Measurements from ENCODE around the gene TYW5.

The TYW5 gene

DNA sequence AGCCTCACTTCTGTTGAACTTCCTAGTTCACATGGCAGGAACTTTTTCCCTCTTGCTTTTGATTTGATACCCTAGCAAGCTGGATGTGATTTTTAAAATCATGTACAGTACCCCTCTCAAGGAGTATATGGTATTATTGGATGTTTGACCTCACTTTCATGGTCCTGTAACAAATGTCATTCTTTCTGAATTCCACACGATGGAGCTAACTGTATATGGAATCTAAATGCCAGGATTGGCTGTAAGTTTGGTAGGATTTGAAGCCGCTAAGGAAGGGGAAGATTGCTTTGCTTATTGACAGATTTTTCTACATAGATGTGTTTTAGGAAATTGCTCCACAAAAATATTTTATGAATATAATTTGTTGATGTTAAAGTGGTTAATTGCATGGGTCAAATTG is 18.4 kb upstream of the TYW5 start:
- no peak for DNase-seq (ENCODE audit: low spot score)

DNA sequence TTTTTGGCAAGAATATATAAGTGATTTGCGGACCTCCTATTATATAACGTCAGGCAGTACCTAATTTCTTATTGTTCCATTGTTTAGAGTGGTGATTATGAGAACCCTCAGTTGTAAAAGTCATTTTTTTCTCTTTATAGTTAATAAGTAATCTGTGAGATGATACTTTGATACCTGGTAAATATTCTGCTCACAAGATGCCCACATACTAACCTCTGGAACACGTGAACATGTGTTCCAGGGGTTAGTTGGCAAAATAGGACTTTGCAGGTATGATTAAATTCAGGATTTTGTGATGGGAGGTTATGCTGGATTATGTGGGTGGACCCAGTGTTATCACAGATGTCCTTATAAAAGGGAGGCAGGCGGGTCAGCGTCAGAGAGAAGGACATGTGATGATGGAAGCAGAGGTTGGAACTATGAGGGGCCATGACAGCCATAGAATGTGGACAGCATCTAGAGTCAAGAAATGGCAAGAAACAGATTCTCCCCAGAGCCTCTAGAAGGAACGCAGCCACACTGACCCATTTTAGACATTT is 16.9 kb upstream of the TYW5 start:
- no peak for DNase-seq (ENCODE audit: low spot score)

DNA sequence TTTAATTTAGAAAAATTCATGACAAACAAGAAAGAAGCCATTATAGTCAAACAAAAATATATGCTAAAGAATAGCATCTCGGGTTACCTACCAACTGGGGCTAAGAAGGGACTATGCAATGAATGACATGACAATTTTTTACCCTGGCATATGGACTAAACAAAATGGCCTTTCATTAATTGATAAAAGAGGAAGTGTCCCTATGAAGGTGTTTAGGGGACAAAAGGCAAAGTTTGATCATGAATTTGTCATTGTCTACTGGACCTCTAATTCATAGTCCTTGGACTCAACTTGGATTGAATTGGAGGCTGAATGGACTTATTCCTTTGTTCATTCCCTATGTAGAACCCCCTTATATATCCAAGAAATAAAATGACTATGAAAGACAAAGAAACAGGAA is 12.8 kb upstream of the TYW5 start:
- DNase-seq (ENCODE audit: low spot score): no peak

DNA sequence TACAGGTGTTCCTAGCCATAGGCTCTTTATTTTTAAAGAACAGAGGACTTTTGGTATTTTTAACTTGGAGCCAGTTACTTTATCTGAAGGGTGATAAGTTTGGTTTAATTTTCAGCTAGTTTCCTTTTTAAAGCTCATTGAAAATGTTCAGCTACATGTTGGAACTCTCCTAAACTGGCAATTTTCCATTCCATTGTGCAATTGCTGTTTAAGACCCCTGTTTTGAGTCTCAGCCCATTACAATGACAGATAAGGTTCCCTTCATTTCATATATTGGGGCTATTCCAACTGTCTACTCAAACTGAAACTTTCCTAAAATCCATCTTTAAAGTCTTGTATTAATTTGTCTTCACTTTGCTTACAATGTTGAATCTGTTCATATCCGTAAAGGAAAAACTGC is 11.7 kb upstream of the TYW5 start:
- no peak for DNase-seq (ENCODE audit: low spot score)

DNA sequence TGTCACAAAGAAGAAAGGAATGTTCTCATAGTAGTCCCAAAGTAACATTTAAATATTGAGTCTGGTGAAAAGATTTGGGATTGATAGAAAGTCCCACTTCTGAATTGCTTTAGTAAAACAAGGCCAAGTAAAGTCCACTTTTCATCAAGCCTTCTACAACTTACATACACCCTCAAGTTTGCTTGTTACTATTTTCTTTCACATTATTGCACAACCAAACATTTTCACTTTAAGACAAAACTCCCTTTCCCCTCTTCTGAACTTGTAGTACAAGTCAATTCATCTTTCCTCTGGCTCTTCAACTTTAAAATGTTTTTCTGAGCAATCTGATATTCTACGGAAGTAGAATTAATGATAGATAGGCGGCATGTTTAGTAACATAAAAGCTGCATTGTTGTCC is 11.1 kb upstream of the TYW5 start:
- DNase-seq (ENCODE audit: low spot score): no peak

DNA sequence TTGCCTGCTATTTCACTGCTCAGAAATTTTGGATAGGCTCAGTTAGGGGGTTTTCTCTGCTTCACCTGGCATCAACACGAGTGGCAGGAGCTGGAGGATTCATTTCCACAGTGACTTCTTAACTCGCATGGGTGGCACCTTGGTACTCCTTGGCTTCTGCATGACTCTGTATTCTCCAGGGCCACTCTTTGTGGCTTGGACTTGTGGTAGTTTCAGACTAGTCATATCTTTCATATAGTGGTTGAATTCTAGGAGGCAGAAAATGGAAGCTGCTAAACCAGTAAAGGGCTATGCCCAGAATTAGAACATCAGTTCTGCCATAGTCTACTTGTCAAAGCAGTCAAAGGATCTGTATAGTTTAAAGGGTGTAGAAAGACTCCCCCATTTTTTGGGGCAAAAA is 6.9 kb upstream of the TYW5 start:
- no peak for DNase-seq (ENCODE audit: low spot score)

DNA sequence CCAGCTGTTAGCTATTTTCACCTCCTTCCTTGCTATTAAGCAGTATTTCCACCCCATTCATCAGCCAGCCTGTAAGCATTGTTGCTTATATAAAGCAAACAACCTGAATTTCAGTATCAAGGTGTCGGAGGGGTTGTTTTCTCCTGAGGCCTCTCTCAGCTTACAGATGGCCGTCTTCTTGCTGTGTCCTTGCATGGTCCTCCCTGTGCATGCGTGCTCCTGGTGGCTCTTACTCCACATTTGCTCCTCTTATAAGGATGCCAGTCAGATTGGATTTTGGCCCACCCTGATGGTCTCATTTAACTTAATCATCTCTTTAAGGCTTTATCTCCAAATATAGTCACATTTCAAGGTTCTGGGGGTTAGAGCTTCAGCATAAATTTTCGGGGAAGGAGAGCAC is 2.7 kb upstream of the TYW5 start:
- DNase-seq (ENCODE audit: low spot score): no peak

DNA sequence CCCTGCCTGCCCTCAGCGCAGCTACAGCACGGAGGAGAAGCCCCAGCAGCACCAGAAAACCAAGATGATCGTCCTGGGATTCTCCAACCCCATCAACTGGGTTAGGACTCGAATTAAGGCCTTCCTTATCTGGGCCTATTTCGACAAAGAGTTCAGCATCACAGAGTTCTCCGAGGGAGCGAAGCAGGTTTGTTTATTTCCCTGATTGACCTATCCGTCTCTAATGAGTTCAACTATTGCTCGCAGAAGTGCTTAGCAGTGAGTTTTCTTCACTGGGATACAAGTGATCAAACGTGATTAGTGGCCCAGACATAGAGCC is 730 bp upstream of the TYW5 start:
- no peak for DNase-seq (ENCODE audit: low spot score)

DNA sequence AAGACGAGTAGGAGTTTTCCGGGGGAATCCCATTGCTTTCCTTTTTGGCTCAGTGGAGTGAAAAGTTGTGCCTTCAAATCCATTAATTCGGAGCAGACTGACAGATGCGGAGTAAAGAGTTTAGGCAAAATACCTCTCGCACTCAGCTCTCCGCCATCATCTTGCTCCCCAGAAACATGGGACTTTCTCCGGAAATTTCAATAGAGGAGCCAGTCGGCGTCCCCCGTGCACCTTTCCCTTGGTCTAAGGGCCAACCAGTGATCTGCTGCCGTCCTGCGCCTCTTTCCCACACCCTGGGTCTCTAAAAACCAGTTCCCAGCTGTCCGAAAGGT is 318 bp downstream of the TYW5 start:
- no peak for DNase-seq (ENCODE audit: low spot score)

DNA sequence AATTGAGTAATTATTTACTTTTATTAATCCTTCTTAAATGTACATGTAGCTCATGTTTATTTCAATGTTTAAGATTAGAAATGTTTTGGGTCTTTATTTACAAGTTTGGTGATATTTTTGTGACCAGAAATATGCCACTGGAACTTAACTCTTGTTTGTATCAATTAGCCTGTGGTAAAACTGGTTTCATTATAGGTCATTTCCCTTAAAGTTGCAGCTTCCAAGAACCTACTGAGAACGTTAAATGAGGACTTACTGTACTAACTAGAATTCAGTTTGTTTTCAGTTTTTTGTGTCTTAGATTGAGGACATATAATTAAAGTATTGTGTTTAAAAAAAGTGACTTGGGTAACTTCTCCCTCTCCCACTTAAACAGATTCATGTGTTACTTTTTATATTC is 4.3 kb downstream of the TYW5 start:
- no peak for DNase-seq (ENCODE audit: low spot score)

DNA sequence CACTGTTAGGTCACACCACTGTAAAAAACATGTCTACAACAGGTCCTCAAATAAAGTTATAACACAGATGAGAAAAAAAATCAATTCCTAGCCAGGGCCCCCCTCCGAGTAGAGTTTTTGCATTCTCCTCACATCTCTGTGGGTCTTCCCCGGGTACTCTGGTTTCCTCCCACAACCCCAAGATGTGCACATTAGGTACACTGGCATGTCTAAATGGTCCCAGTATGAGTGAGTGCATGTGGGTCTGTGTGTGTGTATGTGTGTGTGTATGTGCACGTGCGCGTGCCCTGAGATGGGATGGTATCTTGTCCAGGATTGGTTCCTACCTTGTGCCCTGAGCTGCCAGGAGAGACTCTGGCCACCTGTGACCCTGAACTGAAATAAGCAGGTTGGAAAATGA is 4.9 kb downstream of the TYW5 start:
- no peak for DNase-seq (ENCODE audit: low spot score)

DNA sequence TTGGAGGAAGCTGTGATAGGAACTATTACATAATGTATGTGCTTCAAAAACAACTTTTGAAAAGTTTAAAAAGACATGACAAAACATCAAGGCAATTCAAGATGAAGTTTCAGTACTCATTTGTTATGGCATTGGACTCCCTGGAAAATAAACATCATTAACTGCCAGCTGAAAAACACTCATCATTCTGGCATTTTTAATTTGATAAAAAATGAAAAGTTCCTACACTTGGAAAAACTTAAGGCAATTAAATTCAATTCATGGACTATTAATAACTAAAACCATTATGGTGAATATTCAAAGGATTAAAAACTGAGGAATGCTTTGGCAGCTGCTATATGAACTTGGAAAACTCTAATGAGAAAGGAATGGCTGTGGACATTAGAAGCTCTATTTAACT is 8.5 kb downstream of the TYW5 start:
- DNase-seq (ENCODE audit: low spot score): no peak

DNA sequence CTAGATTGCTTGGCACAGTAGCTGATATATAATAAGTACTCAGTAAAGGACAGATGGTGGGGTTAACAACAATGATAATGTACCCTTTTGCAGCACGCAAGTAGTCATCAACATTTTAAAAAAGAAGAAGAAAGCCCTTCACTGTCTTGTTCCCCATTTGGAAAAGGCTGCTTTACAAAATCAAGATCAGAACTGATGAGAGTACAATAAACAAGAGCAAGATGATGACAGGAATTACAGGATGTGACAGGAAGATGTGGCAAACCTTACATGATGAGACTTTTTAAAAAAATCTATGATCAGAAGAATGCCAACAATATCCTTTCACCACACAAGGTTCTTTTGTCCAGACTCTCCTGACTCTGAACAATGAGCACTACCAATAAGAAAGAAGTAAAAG is 9.1 kb downstream of the TYW5 start:
- no peak for DNase-seq (ENCODE audit: low spot score)

DNA sequence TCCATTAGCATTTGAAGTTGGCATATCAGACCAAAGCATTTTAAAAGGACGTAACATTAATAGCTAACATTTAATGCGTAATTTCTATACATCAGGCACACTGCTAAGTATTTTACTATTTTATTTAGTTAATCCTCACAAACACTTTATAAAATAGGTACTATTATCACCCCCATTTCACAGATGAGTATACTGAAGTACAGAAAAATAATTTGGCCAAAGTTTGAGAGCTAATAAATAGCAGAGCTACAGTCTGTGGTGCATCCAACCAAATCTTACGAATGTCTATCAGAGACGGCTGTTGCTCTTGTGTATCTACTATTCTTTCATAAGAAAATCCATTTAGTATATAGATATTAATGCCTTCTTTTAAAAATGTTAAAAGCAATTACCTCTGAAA is 11.9 kb downstream of the TYW5 start:
- DNase-seq (ENCODE audit: low spot score): no peak

DNA sequence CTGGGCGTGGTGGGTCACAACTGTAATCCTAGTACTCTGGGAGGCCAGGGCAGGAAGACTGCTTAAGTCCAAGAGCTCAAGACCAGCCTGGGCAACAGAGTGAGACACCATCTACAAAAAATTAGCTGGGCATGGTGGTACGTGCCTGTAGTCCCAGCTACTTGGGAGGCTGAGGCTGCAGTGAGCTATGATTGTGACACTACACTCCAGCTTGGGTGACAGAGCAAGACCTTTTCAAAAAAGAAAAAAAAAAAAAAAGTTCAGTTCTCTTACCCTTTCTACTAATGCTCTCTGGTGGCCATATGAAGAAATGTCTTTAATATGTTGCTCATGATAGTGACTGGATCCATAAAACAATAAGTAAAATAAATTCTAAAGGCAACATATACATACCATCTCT is 14.9 kb downstream of the TYW5 start:
- peak; percentile 47 for DNase-seq (ENCODE audit: low spot score)

DNA sequence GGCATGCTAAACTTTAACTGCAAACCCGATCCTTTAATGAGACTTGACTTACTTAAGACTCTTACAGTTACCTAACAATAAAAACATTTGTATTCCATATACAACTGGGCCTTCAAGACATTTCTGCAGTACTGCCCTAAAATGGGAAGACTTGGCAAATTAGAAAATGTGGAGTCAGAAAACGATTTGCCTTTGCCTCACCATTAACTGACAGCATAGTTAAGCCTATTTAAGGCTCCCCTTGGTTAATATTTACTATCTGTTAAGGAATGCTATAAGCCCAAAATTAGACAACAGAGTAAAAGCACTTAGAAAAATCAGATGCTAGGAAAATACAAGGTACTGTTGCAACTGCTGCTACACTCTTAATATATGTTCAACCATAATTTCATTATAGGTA is 18.7 kb downstream of the TYW5 start:
- no peak for DNase-seq (ENCODE audit: low spot score)

DNA sequence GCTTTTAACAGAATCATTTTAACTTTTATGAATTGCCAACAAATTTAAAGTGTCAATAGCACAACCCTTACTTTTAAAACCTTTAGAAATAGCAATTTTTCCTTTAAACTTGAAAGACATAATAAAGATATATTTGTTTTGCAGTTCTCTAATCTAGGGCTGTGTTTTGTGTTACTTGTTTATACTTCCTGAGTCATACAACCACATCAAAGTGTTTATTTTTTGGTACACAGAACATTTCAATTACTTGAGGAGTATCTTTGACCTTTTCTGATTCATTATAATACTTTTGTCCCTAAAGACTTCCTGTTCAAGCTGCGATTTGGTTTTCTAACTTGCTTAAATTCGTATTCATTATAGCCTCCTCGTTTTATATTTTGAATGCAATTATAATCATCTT is 21.8 kb downstream of the TYW5 start:
- no peak for DNase-seq (ENCODE audit: low spot score)

DNA sequence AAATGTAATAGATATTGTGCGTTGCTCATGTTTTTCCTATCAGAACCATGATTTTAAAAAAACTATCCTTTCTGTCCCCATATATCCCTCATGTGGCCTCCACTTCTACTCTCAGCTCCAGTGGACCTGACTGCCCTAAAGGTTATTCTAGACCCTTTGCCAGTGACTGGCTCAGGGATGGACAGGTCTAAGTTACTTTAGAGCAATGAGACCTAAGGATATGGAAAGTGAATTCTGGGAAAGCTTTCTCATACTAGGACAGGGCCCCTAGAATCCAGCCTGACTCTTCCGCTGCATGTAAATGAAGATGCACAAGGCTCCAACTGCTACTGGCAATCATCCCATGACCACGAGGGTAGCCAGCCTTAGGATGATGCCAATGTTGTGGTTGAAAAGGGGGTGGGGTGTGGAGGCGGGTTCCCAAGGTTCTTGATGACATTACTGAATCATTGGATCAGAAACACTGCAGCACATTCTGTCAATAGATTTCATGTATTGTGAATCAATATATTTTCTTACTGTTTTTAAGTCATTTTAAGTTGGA is 22.9 kb downstream of the TYW5 start:
- no peak for DNase-seq (ENCODE audit: low spot score)

DNA sequence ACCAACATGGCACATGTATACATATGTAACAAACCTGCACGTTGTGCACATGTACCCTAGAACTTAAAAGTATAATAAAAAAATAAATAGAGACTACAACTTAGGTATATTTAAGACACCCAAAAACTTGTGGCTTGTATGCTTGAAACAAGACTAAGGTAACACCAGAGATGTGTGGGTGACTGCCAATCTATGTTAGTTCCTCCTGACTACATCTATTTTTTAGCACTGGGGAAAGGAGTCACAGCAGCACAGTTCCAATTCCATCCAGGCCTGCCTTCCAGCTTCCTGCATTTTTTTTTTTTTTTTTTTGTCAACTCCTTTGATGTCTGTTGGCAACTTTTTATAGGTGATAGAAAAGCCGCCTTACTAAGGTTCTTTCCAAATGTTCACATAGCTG is 26.0 kb downstream of the TYW5 start:
- no peak for DNase-seq (ENCODE audit: low spot score)

DNA sequence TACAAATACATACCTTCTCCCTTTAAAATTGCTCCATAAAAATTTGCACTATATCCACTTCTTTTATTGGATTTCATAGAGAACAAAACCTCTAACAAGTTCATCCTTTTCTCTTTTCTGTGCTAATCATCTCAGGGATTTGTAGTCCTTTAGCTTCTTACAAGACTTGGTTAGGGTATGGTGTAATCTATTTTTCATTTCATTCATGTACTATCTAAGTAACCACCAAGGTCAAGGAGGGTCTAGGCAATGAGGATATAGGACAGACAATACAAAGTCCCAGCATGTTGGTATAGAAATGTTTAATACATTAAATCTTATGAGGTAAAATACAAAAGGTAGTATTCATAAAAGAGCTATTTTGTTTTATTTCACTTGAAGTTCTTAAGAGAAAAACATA is 26.7 kb downstream of the TYW5 start:
- no peak for DNase-seq (ENCODE audit: low spot score)

DNA sequence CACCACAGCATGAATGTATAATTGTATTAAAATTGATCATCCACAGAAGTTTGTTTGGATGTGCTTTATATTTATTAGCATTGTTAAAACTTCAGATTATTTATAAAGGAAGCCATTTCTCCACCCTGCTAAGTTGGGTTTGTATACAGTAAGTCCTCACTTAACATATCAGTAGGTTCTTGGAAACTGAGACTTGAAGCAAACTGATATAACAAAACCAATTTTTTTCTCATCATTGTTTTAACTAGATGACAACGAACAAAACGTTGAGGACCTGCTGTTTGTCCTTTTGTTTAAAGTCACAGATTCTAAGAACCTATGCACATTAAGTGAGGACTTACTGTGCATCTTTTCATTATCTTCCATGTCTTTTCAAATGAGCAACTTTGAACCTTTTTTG is 27.1 kb downstream of the TYW5 start:
- no peak for DNase-seq (ENCODE audit: low spot score)

DNA sequence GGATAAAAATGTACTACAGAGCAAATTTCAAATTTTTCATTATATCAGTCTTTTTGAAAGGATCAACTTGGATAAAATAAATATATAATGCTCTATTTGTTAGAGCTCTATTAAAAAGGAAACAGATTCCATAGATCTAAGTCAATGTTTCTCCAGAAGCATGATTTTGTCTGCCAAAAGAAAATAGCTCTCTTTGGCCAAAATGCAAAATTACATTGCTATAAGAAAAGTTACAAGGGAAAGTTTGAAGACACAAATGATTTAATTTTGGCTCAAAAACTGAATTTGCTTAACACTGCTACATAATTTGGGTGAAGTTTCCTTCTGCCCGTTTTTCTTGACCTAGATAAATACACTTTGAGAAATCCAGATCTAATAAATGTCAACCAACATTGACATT is 28.5 kb downstream of the TYW5 start:
- no peak for DNase-seq (ENCODE audit: low spot score)

DNA sequence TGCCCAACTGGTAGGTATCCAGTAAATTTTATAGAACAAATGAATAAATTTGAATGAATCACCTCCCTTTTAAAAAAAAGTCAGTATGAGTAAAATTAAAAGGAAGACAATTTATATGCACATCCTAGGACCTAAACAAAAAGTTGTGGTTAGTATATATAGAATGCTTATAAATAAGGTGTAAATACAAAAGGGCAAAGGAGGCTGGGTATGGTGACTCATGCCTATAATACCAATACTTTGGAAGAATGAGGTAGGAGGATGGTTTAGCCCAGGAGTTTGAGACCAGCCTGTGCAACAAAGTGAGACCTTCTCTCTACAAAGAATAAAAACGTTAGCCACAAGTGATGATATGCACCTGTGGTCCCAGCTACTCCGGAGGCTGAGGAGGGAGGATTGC is 31.4 kb downstream of the TYW5 start:
- no peak for DNase-seq (ENCODE audit: low spot score)

DNA sequence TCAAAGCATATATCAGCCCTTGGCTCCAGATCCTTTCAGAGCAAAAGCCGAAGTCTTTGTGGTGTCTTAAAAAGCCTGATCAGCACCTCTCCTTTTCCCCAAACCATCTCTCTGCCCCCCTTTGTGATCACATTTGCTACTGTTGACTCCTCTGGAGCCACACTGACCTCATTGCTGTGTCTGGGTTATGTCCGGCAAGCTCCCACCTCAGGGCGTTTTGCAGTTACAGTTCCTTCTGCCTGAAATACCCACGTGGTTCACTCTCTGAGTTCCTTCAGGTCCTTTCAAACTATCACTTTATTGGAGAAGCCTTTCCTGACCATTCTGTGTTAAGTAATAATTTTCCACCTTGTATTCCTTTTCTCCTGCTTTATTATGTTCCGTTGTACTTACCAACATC is 32.4 kb downstream of the TYW5 start:
- DNase-seq (ENCODE audit: low spot score): no peak

DNA sequence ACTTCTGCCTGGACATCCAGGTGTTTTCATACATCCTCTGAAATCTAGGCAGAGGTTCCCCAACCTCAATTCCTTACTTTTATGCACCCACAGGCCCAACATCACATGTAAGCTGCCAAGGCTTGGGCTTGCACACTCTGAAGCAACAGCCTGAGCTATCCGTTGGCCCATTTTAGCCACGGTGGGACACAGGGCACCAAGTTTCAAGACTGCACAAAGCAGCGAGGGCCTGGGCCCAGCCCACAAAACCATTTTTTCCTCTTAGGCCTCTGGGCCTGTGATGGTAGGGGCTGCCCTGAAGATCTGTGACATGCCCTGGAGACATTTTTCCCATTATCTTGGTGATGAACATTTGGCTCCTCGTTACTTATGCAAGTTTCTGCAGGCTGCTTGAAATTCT is 38.3 kb downstream of the TYW5 start:
- DNase-seq (ENCODE audit: low spot score): no peak
